Neural progenitor cell (in vitro differentiated cells): ENCODE data around the gene EEF1AKMT3. TPM values are rescaled to one million over a fixed set of nuclear protein-coding genes. Genes with fewer than 3 reads are reported as not detected.

Source experiments
- DNase-seq: peaks from one replicate; pipeline ENCODE4 v3.0.0-alpha.2; 2016; ENCODE audit warnings: low spot score
- H2AFZ ChIP-seq: fragments of 200-600 bp; sonication (generic); replicated peaks from 2 replicates; pipeline ENCODE4 v1.6.1; 2016; ENCODE audit warnings: antibody characterized with exemption
- H3F3A ChIP-seq: fragments of 200-600 bp; sonication (generic); 2 replicates; pipeline ENCODE4 v1.6.1; 2016; ENCODE audit warnings: antibody characterized with exemption, low read depth
- H3K27ac ChIP-seq: fragments of 200-600 bp; sonication (generic); 2 replicates; pipeline ENCODE4 v1.5.1; 2016; ENCODE audit warnings: mild to moderate bottlenecking
- H3K27me3 ChIP-seq: fragments of 200-600 bp; sonication (generic); 2 replicates; pipeline ENCODE4 v1.6.1; 2016; ENCODE audit warnings: mild to moderate bottlenecking, moderate library complexity
- H3K36me3 ChIP-seq: fragments of 200-600 bp; sonication (generic); 2 replicates; pipeline ENCODE4 v1.5.1; 2016
- H3K4me1 ChIP-seq: fragments of 200-600 bp; sonication (generic); 2 replicates; pipeline ENCODE4 v1.6.1; 2016; ENCODE audit warnings: mixed run types
- H3K4me2 ChIP-seq: fragments of 200-600 bp; sonication (generic); 2 replicates; pipeline ENCODE4 v1.6.1; 2016
- H3K4me3 ChIP-seq: fragments of 200-600 bp; sonication (generic); 2 replicates; pipeline ENCODE4 v1.5.1; 2016
- H3K79me2 ChIP-seq: fragments of 200-600 bp; sonication (generic); 2 replicates; pipeline ENCODE4 v1.6.1; 2016; ENCODE audit warnings: low read depth
- H3K9ac ChIP-seq: fragments of 200-600 bp; sonication (generic); 2 replicates; pipeline ENCODE4 v1.6.1; 2016
- H3K9me3 ChIP-seq: fragments of 200-600 bp; sonication (generic); 2 replicates; pipeline ENCODE4 v1.5.1; 2016; ENCODE audit warnings: low read depth
- H4K20me1 ChIP-seq: fragments of 200-600 bp; sonication (generic); 2 replicates; pipeline ENCODE4 v1.6.1; 2016; ENCODE audit warnings: low read depth
- H3K27ac Mint-ChIP-seq: 3 replicates; pipeline ENCODE4 v1.8.0; 2021; ENCODE audit warnings: mixed read lengths
- H3K27me3 Mint-ChIP-seq: 2 replicates; pipeline ENCODE4 v1.8.0; 2022; ENCODE audit warnings: low read depth, mild to moderate bottlenecking, inconsistent platforms, moderate library complexity, mixed read lengths; ENCODE audit not compliant: insufficient read depth
- H3K36me3 Mint-ChIP-seq: 3 replicates; pipeline ENCODE4 v1.8.0; 2021; ENCODE audit warnings: mixed read lengths
- H3K4me1 Mint-ChIP-seq: 3 replicates; pipeline ENCODE4 v1.8.0; 2021; ENCODE audit warnings: mixed read lengths
- H3K4me3 Mint-ChIP-seq: 3 replicates; pipeline ENCODE4 v1.8.0; 2021; ENCODE audit warnings: mild to moderate bottlenecking, moderate library complexity, mixed read lengths
- H3K9me3 Mint-ChIP-seq: 3 replicates; pipeline ENCODE4 v1.8.0; 2020; ENCODE audit warnings: mixed read lengths
- EZH2 ChIP-seq: fragments of 200-600 bp; sonication (generic); IDR thresholded peaks from 2 replicates; pipeline ENCODE4 v1.6.1; 2017; ENCODE audit warnings: antibody characterized with exemption, mild to moderate bottlenecking, moderate library complexity
- EZH2phosphoT487 ChIP-seq: fragments of 200-600 bp; sonication (generic); IDR thresholded peaks from 2 replicates; pipeline ENCODE4 v1.6.1; 2017; ENCODE audit warnings: antibody characterized with exemption
- total RNA-seq: library from RNA; depleted of rRNA; stranded (reverse); fragments of >200 nt; gene quantifications from 2 replicates; pipeline ENCODE4 v1.2.3, GENCODE V29; 2015; ENCODE audit warnings: low replicate concordance
- TF ChIP-seq, protein P1 (sequence below): fragments of 200-600 bp; sonication (generic); IDR thresholded peaks from 2 replicates; pipeline ENCODE4 v1.5.1; 2017; ENCODE audit warnings: antibody characterized with exemption, mild to moderate bottlenecking

EEF1AKMT3 gene
- total RNA-seq, 1 donor from 2014 or later: 2.1 TPM

DNA sequence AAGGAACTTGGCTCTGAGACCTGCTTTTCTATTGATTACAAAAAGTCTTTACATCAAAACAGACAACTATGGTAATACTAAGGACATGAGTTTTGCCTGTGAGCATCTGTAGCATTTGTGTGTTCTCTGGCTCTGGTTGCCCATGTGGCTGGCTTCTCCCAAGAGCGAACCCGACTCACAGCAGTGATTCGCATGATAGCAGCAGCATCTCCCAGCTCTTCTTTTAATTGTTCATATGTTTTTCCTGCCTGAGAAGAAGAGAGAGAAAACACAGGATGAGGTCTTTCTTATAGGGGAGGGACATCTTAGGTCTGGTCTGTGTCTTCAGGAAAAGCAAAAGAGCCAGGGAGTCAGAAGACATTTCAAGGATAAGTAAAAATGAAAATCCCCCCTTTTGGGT is 28.6 kb downstream of the EEF1AKMT3 start:
- no peak overlapping the region for H2AFZ ChIP-seq
- no peak overlapping the region for H3K4me3 ChIP-seq
- no peaks in the 10 kb centered on the region for H3K9me3 ChIP-seq
- H3K4me1 ChIP-seq: no peaks in the 10 kb centered on the region
- H4K20me1 ChIP-seq: no peaks in the 10 kb centered on the region
- no peak overlapping the region for H3K9ac ChIP-seq
- peaks cover 7% of the 10 kb centered on the region for H3F3A ChIP-seq
- no peak overlapping the region for H3K4me2 ChIP-seq
- H3K36me3 Mint-ChIP-seq: peaks cover 6% of the 10 kb centered on the region
- H3K27me3 ChIP-seq: no peaks in the 10 kb centered on the region
- peaks cover under 1% of the 10 kb centered on the region for H3K36me3 ChIP-seq
- DNase-seq: no peak
- H3K27me3 Mint-ChIP-seq: no peaks in the 10 kb centered on the region
- no peak overlapping the region for H3K4me3 Mint-ChIP-seq
- no peak overlapping the region for H3K27ac Mint-ChIP-seq
- H3K9me3 Mint-ChIP-seq: no peaks in the 10 kb centered on the region
- no peaks in the 10 kb centered on the region for H3K79me2 ChIP-seq
- no peak overlapping the region for H3K27ac ChIP-seq
- TF ChIP-seq, protein P1, sequence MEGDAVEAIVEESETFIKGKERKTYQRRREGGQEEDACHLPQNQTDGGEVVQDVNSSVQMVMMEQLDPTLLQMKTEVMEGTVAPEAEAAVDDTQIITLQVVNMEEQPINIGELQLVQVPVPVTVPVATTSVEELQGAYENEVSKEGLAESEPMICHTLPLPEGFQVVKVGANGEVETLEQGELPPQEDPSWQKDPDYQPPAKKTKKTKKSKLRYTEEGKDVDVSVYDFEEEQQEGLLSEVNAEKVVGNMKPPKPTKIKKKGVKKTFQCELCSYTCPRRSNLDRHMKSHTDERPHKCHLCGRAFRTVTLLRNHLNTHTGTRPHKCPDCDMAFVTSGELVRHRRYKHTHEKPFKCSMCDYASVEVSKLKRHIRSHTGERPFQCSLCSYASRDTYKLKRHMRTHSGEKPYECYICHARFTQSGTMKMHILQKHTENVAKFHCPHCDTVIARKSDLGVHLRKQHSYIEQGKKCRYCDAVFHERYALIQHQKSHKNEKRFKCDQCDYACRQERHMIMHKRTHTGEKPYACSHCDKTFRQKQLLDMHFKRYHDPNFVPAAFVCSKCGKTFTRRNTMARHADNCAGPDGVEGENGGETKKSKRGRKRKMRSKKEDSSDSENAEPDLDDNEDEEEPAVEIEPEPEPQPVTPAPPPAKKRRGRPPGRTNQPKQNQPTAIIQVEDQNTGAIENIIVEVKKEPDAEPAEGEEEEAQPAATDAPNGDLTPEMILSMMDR: no peak
- no peak for TF ChIP-seq EZH2phosphoT487
- no peaks in the 10 kb centered on the region for H3K4me1 Mint-ChIP-seq

- Mint-ChIP-seq H3K27ac (no peak overlapping the region), H3K4me1 (no peaks in the 10 kb centered on the region), H3K36me3 (peaks cover 4% of the 10 kb centered on the region), H3K4me3 (no peak overlapping the region), H3K9me3 (no peaks in the 10 kb centered on the region), H3K27me3 (peaks cover 4% of the 10 kb centered on the region)
- Histone ChIP-seq H3K9ac (no peak overlapping the region), H3K36me3 (no peaks in the 10 kb centered on the region), H3F3A (peaks cover 4% of the 10 kb centered on the region), H3K4me3 (no peak overlapping the region), H3K27me3 (no peaks in the 10 kb centered on the region), H3K9me3 (no peaks in the 10 kb centered on the region), H3K79me2 (no peaks in the 10 kb centered on the region), H4K20me1 (no peaks in the 10 kb centered on the region), H3K4me2 (no peak overlapping the region), H3K4me1 (no peaks in the 10 kb centered on the region), H3K27ac (no peak overlapping the region), H2AFZ (no peak overlapping the region)
- TF ChIP-seq EZH2phosphoT487 (no peak), EZH2 (no peak)
- TF ChIP-seq, protein P1: no peak
- no peak for DNase-seq
Measured at GRCh38 chr12:57802607-57803006, 30.2 kb downstream of the EEF1AKMT3 start.

GRCh38 chr12:57803319-57803893 is 31.0 kb downstream of the EEF1AKMT3 start:
- Histone ChIP-seq H2AFZ (no peak overlapping the region), H3K79me2 (no peaks in the 10 kb centered on the region), H3K36me3 (no peaks in the 10 kb centered on the region), H3K27me3 (no peaks in the 10 kb centered on the region), H3K27ac (no peak overlapping the region), H3K9ac (no peak overlapping the region), H3K9me3 (no peaks in the 10 kb centered on the region), H3F3A (no peaks in the 10 kb centered on the region), H4K20me1 (no peaks in the 10 kb centered on the region), H3K4me2 (no peak overlapping the region), H3K4me1 (no peaks in the 10 kb centered on the region), H3K4me3 (no peak overlapping the region)
- Mint-ChIP-seq H3K4me1 (no peaks in the 10 kb centered on the region), H3K4me3 (no peak overlapping the region), H3K27ac (no peak overlapping the region), H3K27me3 (peaks cover 4% of the 10 kb centered on the region), H3K9me3 (no peaks in the 10 kb centered on the region), H3K36me3 (peaks cover 4% of the 10 kb centered on the region)
- TF ChIP-seq, protein P1: peak; percentile 78
- no peak for TF ChIP-seq EZH2phosphoT487
- peak; percentile 66 for DNase-seq
